ENCODE results near the gene ABI3BP. TPM values are rescaled to one million over a fixed set of nuclear protein-coding genes. Genes with fewer than 3 reads are reported as not detected.

The ABI3BP gene
- total and polyA plus RNA-seq, 4 donors: 1.9 to 4.2 (median 2.4) TPM

- TF ChIP-seq RXRA (IDR thresholded peaks at IDR 0.05) (no peak), FOXA2 (IDR thresholded peaks at IDR 0.05) (no peak)
- H3K36me3 ChIP-seq (ENCODE audit: control insufficient read depth in 4 of 4, insufficient read depth in 3 of 4, low read depth in 1 of 4, low read length in 3 of 4): peaks cover 9 to 52% (median 37%) of the 10 kb centered on the region in 4 donors
- H3K4me1 ChIP-seq (ENCODE audit: control insufficient read depth in 4 of 4, insufficient read depth in 4 of 4, low read length in 3 of 4): peaks cover 3 to 22% (median 6%) of the 10 kb centered on the region in 4 donors
- no peak for DNase-seq (ENCODE audit: low spot score)
- H3K27me3 ChIP-seq (ENCODE audit: control insufficient read depth in 4 of 4, insufficient read depth in 4 of 4, low read length in 3 of 4): no peaks in the 10 kb centered on the region
- no peak overlapping the region for H3K9ac ChIP-seq (ENCODE audit: low read depth in 1 of 2, low read length in 2 of 2)
- no peaks in the 10 kb centered on the region for H3K9me3 ChIP-seq (ENCODE audit: control insufficient read depth in 4 of 4, low read length in 3 of 4)
- WGBS: 94% methylated on average over 2 of the region's 2 CpGs
- no peak overlapping the region for H3K4me3 ChIP-seq (ENCODE audit: low read depth in 1 of 3, low read length in 3 of 3)
- no peak overlapping the region for H3K27ac ChIP-seq (ENCODE audit: low read depth in 1 of 2, low read length in 2 of 2)
Observed at GRCh38 chr3:100744671-100745070, 248.6 kb downstream of the ABI3BP start.

GRCh38 chr3:100743535-100743934 is 249.7 kb downstream of the ABI3BP start:
- Histone ChIP-seq H3K9ac (ENCODE audit: low read depth in 1 of 2, low read length in 2 of 2) (no peak overlapping the region), H3K27ac (ENCODE audit: low read depth in 1 of 2, low read length in 2 of 2) (no peak overlapping the region), H3K36me3 (ENCODE audit: control insufficient read depth in 4 of 4, insufficient read depth in 3 of 4, low read depth in 1 of 4, low read length in 3 of 4) (peaks cover 9 to 62% (median 35%) of the 10 kb centered on the region in 4 donors), H3K4me1 (ENCODE audit: control insufficient read depth in 4 of 4, insufficient read depth in 4 of 4, low read length in 3 of 4) (peaks cover 3 to 16% (median 6%) of the 10 kb centered on the region in 4 donors), H3K9me3 (ENCODE audit: control insufficient read depth in 4 of 4, low read length in 3 of 4) (no peaks in the 10 kb centered on the region), H3K4me3 (ENCODE audit: low read depth in 1 of 3, low read length in 3 of 3) (no peak overlapping the region), H3K27me3 (ENCODE audit: control insufficient read depth in 4 of 4, insufficient read depth in 4 of 4, low read length in 3 of 4) (no peaks in the 10 kb centered on the region)
- TF ChIP-seq RAD21 (IDR thresholded peaks at IDR 0.05): no peak
- TF ChIP-seq SP1 (IDR thresholded peaks at IDR 0.05): no peak
- WGBS: 91% methylated on average over 3 of the region's 3 CpGs
- DNase-seq (ENCODE audit: low spot score): no peak

- H3K27ac ChIP-seq (ENCODE audit: low read depth in 1 of 2, low read length in 2 of 2): no peak overlapping the region
- no peaks in the 10 kb centered on the region for H3K27me3 ChIP-seq (ENCODE audit: control insufficient read depth in 4 of 4, insufficient read depth in 4 of 4, low read length in 3 of 4)
- H3K36me3 ChIP-seq (ENCODE audit: control insufficient read depth in 4 of 4, insufficient read depth in 3 of 4, low read depth in 1 of 4, low read length in 3 of 4): peaks cover 11 to 56% (median 33%) of the 10 kb centered on the region in 4 donors
- peaks cover 0 to 10% (median under 1%) of the 10 kb centered on the region in 4 donors for H3K4me1 ChIP-seq (ENCODE audit: control insufficient read depth in 4 of 4, insufficient read depth in 4 of 4, low read length in 3 of 4)
- no peaks in the 10 kb centered on the region for H3K9me3 ChIP-seq (ENCODE audit: control insufficient read depth in 4 of 4, low read length in 3 of 4)
- H3K9ac ChIP-seq (ENCODE audit: low read depth in 1 of 2, low read length in 2 of 2): no peak overlapping the region
- WGBS: 94% methylated on average over 1 of the region's 1 CpG
- no peak overlapping the region for H3K4me3 ChIP-seq (ENCODE audit: low read depth in 1 of 3, low read length in 3 of 3)
- DNase-seq (ENCODE audit: low spot score): no peak
- TF ChIP-seq ZBTB33 (IDR thresholded peaks at IDR 0.05): no peak
- TF ChIP-seq FOXA1 (IDR thresholded peaks at IDR 0.05): no peak
- no peak for TF ChIP-seq TAF1 (conservative IDR thresholded peaks at IDR 0.05)
- TF ChIP-seq HNF4A (conservative IDR thresholded peaks at IDR 0.05): no peak
- no peak for TF ChIP-seq HNF4G (IDR thresholded peaks at IDR 0.05)
- TF ChIP-seq RAD21 (IDR thresholded peaks at IDR 0.05): no peak
Observed at GRCh38 chr3:100740207-100740606, 253.0 kb downstream of the ABI3BP start.

DNA sequence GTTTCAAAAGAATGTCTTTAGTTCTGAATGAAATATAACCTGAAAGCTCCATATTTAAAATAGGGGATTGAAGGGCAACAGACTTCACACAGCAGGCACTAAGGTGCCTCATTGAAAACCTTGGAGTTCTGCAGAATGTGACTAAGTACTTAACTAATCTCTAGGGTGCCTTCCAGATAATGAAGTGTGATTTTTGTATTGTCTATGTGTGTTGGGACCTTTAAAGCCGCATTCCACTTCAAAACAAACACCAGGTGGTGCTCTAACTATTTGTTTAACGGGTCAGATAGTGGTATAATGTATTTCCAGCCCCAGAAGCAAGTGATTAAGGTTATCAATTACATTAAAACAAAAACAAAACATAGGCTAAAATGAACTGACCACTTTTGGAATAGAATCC is 255.9 kb downstream of the ABI3BP start:
- 23% methylated on average over 2 of the region's 2 CpGs for WGBS
- Histone ChIP-seq H3K36me3 (ENCODE audit: control insufficient read depth in 4 of 4, insufficient read depth in 3 of 4, low read depth in 1 of 4, low read length in 3 of 4) (peaks cover 9 to 51% (median 33%) of the 10 kb centered on the region in 4 donors), H3K27me3 (ENCODE audit: control insufficient read depth in 4 of 4, insufficient read depth in 4 of 4, low read length in 3 of 4) (no peaks in the 10 kb centered on the region), H3K9ac (ENCODE audit: low read depth in 1 of 2, low read length in 2 of 2) (no peak overlapping the region), H3K4me1 (ENCODE audit: control insufficient read depth in 4 of 4, insufficient read depth in 4 of 4, low read length in 3 of 4) (peaks cover 0 to 4% (median under 1%) of the 10 kb centered on the region in 4 donors), H3K27ac (ENCODE audit: low read depth in 1 of 2, low read length in 2 of 2) (no peak overlapping the region), H3K4me3 (ENCODE audit: low read depth in 1 of 3, low read length in 3 of 3) (no peak overlapping the region), H3K9me3 (ENCODE audit: control insufficient read depth in 4 of 4, low read length in 3 of 4) (no peaks in the 10 kb centered on the region)
- DNase-seq (ENCODE audit: low spot score): no peak
- peak; percentile 70 to 74 for TF ChIP-seq RAD21 (IDR thresholded peaks at IDR 0.05)
- no peak for TF ChIP-seq FOXA2 (IDR thresholded peaks at IDR 0.05)
- TF ChIP-seq CTCF (IDR thresholded peaks at IDR 0.05; ENCODE audit: low read depth, low read length, missing input control): peak; percentile 46
- TF ChIP-seq MAX (IDR thresholded peaks at IDR 0.05): no peak
- no peak for TF ChIP-seq YY1 (IDR thresholded peaks at IDR 0.05)
- TF ChIP-seq JUND (IDR thresholded peaks at IDR 0.05): no peak
- TF ChIP-seq RXRA (IDR thresholded peaks at IDR 0.05): no peak
- TF ChIP-seq ATF3 (IDR thresholded peaks at IDR 0.05): no peak
- no peak for TF ChIP-seq ZBTB33 (IDR thresholded peaks at IDR 0.05)
- no peak for TF ChIP-seq SP1 (IDR thresholded peaks at IDR 0.05)
- no peak for TF ChIP-seq NR2F2 (IDR thresholded peaks at IDR 0.05)
- no peak for TF ChIP-seq HNF4G (IDR thresholded peaks at IDR 0.05)
- TF ChIP-seq GABPA (IDR thresholded peaks at IDR 0.05 in 1 of 2, conservative IDR thresholded peaks at IDR 0.05 in 1 of 2): no peak
